Measurements from ENCODE around the gene ZFPM1.

The ZFPM1 gene

GRCh38 chr16:88530051-88530857 is 77.2 kb downstream of the ZFPM1 start:
- no peak for DNase-seq

GRCh38 chr16:88530858-88531203 is 77.8 kb downstream of the ZFPM1 start:
- no peak for DNase-seq

- DNase-seq: no peak
Observed at GRCh38 chr16:88531346-88531745, 78.3 kb downstream of the ZFPM1 start.

- DNase-seq: no peak
Observed at GRCh38 chr16:88531931-88532433, 78.9 kb downstream of the ZFPM1 start.

- DNase-seq: no peak
Observed at GRCh38 chr16:88532434-88533241, 79.6 kb downstream of the ZFPM1 start.

DNA sequence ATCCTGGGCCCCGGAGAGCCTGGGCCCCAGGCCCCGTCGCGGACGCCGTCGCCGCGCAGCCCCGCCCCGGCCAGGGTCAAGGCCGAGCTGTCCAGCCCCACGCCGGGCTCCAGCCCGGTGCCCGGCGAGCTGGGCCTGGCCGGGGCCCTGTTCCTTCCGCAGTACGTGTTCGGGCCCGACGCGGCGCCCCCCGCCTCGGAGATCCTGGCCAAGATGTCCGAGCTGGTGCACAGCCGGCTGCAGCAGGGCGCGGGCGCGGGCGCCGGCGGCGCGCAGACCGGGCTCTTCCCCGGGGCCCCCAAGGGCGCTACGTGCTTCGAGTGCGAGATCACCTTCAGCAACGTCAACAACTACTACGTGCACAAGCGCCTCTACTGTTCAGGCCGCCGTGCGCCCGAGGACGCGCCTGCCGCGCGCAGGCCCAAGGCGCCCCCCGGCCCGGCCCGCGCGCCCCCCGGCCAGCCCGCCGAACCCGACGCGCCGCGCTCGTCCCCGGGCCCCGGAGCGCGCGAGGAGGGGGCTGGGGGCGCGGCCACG is 80.4 kb downstream of the ZFPM1 start:
- DNase-seq: no peak

GRCh38 chr16:88533932-88534637 is 81.0 kb downstream of the ZFPM1 start:
- DNase-seq: peak; percentile 83 to 97 (median 92)

- DNase-seq: peak; percentile 34 to 70 (median 57)
Observed at GRCh38 chr16:88534638-88535190, 81.6 kb downstream of the ZFPM1 start.

GRCh38 chr16:88535191-88535856 is 82.2 kb downstream of the ZFPM1 start:
- no peak for DNase-seq

GRCh38 chr16:88535857-88536222 is 82.8 kb downstream of the ZFPM1 start:
- DNase-seq: no peak

GRCh38 chr16:88536510-88536909 is 83.4 kb downstream of the ZFPM1 start:
- DNase-seq: no peak

DNA sequence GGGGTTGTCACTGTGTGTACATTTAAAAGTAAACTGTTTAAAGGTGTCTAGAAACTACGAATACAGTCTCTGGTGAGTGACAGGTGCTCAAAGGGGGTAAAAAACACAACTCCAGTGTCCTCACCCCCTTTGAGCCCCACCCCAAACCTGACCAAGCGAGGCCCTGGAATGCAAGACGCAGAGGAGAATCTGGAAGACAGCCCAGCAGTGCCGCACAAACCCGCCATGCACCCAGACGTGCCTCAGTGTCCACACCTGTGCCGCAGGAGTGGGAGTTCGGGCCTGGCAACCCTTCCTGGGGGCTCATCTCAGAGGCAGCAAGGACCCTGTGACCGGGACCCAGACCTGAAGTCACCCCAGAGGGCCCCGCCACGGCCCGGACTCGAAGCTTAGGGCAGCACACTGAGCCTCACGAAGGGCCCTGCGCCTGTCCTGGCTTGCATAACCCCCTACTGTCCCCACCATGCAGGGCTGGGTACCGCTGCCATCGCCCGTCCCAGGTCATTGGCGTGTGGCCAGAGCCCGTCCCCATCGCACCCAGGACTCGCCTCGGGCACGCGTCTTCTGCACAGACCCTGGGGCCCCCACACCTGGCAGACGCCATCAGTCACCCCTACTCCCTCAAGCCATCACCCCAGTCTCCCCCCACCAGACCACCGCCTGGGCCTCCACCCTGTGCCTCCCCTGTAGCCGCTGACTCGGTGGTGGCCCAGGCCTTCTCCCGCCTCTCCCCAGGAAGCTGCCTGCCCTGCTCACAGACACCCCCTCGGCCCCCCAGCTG is 84.1 kb downstream of the ZFPM1 start:
- DNase-seq: no peak

GRCh38 chr16:88537859-88538258 is 84.8 kb downstream of the ZFPM1 start:
- no peak for DNase-seq

DNA sequence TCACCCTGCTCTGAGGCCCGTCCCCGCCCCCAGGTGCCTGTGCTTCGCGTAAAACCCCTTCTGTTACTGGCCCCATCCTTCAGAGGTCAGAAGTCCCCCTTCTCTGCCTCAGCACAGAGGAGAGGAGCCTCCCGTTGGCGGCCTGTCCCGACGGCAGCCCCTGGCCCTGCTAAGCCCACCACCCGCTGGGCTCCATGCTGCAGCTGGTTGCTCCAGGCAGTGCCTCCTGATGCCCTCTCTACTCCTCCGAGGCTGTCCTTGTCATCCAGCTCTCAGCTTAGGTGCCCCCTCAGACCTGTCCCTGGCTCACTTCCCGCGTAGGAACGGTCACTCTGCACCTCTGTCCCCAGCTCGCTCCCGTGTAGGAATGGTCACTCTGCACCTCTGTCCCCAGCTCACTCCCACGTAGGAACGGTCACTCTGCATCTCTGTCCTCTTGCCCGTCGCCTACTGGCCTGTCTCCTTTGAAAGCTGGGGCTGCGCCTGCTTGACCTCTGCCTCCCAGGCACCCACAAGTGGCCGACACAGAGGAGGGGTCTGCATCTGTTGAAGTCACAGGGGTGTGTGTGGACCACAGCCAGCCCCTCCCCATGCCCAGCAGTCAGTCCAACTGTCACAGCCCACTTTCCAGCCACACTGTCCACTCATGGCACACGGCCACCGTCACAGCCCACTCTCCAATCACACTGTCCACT is 85.4 kb downstream of the ZFPM1 start:
- DNase-seq: no peak

- no peak for DNase-seq
Observed at GRCh38 chr16:88539261-88539651, 86.2 kb downstream of the ZFPM1 start.

DNA sequence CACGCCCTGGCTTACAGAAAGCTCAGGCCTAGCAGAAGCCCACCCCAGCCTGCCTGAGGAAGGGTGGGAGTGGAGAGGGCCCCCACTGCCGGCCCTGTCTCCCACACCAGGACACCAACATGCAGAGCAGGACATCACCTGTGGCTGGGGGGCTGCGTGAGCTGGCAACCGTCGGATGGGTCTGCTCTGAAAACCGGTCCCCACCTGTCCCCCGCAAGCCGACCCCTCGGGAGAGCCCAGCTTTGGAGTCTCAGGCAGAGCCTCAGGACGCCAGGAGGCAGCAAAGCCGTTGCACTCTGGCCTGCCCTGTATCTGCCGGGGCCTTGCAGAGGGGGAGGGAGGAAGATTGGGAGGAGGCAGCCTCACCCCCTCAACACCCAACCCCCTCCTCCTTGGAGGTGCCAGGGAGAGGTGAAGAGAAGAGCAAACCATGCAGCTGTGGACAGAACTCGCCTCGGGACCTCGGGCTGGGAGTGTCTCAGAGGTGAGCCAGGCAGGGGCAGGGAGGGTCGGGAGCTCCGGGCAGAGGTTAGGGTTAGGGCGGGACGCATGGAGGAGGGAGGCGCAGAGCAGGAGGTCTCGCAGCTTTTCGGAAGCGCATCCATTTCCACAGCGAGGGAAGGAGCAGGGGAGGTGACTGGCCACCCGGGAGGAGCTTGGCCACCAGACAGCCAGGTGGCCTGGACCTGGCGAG is 86.7 kb downstream of the ZFPM1 start:
- no peak for DNase-seq

GRCh38 chr16:88540346-88540977 is 87.4 kb downstream of the ZFPM1 start:
- DNase-seq: no peak

DNA sequence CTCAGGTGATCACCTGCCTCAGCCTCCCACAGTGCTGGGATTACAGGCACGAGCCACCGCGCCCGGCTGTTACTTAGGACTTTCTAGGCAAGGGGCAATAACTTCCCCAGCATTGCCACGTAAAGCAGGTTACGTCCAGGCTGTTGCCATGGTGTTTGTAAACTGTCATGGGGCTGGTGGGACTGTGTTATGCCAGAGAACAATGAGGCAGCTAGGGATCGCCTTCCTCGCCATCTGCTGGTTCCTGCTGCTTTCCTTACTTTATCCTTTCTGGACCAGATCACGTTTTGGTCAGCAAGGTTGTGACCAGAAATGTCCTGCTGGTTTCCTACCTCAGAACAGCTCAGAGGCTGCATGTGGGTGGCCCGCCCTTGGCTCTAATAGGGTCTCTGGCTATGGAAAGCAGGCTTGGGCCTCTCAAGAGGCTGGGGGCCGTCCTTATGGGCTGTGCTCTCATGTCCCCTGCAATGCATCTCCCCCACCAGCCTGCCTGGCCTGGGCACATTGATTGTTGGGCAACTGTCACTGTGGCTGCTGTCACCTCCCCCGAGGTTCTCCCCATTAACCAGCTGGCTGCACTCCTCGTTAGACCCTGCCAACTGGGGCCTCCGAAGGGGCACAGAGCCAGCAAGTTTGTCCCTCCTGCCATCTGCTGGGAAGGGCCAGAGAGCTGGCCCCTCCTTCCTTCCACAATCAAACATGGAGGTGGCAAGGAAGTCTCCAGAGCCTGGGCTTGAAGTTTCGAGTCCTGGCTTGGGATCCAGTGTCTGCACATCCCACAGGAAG is 88.9 kb downstream of the ZFPM1 start:
- no peak for DNase-seq
